ENCODE results near the gene JMJD8. TPM values are rescaled to one million over a fixed set of nuclear protein-coding genes. Genes with fewer than 3 reads are reported as not detected.

Gene JMJD8
- total and polyA plus RNA-seq, 9 of the 15 experiments (the other 6 are each of a cell fraction or from before 2014, with no cell fraction given): 1.2 to 50.6 (median 29.3) TPM

- no peak for TF ChIP-seq NR2F6 (CRISPR knock-in tag; IDR thresholded peaks at IDR 0.05)
- TF ChIP-seq ATF7 (IDR thresholded peaks at IDR 0.05): no peak
- no peak for TF ChIP-seq PYGO2 (tag; IDR thresholded peaks at IDR 0.05)
- TF ChIP-seq HCFC1 (IDR thresholded peaks at IDR 0.05; ENCODE audit: low read depth, low read length): no peak
- TF ChIP-seq FOXP4 (CRISPR knock-in tag; IDR thresholded peaks at IDR 0.05; ENCODE audit: borderline replicate concordance): no peak
- TF ChIP-seq FOXA3 (CRISPR knock-in tag; conservative IDR thresholded peaks at IDR 0.05 in 1 of 2, IDR thresholded peaks at IDR 0.05 in 1 of 2): no peak
- TF ChIP-seq HNRNPL (IDR thresholded peaks at IDR 0.05; ENCODE audit: low read depth, low read length): no peak
- no peak for TF ChIP-seq ASH1L (IDR thresholded peaks at IDR 0.05; ENCODE audit: borderline replicate concordance, low read depth, partially characterized antibody)
- no peak for TF ChIP-seq DPF2 (IDR thresholded peaks at IDR 0.05)
- TF ChIP-seq MCM3 (IDR thresholded peaks at IDR 0.05): no peak
- TF ChIP-seq, protein P1, sequence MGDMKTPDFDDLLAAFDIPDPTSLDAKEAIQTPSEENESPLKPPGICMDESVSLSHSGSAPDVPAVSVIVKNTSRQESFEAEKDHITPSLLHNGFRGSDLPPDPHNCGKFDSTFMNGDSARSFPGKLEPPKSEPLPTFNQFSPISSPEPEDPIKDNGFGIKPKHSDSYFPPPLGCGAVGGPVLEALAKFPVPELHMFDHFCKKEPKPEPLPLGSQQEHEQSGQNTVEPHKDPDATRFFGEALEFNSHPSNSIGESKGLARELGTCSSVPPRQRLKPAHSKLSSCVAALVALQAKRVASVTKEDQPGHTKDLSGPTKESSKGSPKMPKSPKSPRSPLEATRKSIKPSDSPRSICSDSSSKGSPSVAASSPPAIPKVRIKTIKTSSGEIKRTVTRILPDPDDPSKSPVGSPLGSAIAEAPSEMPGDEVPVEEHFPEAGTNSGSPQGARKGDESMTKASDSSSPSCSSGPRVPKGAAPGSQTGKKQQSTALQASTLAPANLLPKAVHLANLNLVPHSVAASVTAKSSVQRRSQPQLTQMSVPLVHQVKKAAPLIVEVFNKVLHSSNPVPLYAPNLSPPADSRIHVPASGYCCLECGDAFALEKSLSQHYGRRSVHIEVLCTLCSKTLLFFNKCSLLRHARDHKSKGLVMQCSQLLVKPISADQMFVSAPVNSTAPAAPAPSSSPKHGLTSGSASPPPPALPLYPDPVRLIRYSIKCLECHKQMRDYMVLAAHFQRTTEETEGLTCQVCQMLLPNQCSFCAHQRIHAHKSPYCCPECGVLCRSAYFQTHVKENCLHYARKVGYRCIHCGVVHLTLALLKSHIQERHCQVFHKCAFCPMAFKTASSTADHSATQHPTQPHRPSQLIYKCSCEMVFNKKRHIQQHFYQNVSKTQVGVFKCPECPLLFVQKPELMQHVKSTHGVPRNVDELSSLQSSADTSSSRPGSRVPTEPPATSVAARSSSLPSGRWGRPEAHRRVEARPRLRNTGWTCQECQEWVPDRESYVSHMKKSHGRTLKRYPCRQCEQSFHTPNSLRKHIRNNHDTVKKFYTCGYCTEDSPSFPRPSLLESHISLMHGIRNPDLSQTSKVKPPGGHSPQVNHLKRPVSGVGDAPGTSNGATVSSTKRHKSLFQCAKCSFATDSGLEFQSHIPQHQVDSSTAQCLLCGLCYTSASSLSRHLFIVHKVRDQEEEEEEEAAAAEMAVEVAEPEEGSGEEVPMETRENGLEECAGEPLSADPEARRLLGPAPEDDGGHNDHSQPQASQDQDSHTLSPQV (IDR thresholded peaks at IDR 0.05): no peak
- no peak for TF ChIP-seq ESRRB (CRISPR knock-in tag; IDR thresholded peaks at IDR 0.05; ENCODE audit: borderline replicate concordance)
- TF ChIP-seq, protein P2, sequence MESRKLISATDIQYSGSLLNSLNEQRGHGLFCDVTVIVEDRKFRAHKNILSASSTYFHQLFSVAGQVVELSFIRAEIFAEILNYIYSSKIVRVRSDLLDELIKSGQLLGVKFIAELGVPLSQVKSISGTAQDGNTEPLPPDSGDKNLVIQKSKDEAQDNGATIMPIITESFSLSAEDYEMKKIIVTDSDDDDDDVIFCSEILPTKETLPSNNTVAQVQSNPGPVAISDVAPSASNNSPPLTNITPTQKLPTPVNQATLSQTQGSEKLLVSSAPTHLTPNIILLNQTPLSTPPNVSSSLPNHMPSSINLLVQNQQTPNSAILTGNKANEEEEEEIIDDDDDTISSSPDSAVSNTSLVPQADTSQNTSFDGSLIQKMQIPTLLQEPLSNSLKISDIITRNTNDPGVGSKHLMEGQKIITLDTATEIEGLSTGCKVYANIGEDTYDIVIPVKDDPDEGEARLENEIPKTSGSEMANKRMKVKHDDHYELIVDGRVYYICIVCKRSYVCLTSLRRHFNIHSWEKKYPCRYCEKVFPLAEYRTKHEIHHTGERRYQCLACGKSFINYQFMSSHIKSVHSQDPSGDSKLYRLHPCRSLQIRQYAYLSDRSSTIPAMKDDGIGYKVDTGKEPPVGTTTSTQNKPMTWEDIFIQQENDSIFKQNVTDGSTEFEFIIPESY (CRISPR knock-in tag; IDR thresholded peaks at IDR 0.05): peak; percentile 99
- no peak for TF ChIP-seq ZNF3 (CRISPR knock-in tag; IDR thresholded peaks at IDR 0.05)
- TF ChIP-seq HDGF (IDR thresholded peaks at IDR 0.05): no peak
- TF ChIP-seq, protein P3, sequence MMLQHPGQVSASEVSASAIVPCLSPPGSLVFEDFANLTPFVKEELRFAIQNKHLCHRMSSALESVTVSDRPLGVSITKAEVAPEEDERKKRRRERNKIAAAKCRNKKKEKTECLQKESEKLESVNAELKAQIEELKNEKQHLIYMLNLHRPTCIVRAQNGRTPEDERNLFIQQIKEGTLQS (IDR thresholded peaks at IDR 0.05): no peak
- TF ChIP-seq, protein P3 (CRISPR knock-in tag; conservative IDR thresholded peaks at IDR 0.05): no peak
- TF ChIP-seq NFE2L1 (tag; IDR thresholded peaks at IDR 0.05; ENCODE audit: borderline replicate concordance, low read depth): no peak
- no peak for TF ChIP-seq KAT2B (IDR thresholded peaks at IDR 0.05; ENCODE audit: low read depth, low read length)
- TF ChIP-seq SETDB1 (IDR thresholded peaks at IDR 0.05; ENCODE audit: low read length): no peak
These were observed 49.5 kb upstream of the JMJD8 start (continued) for GRCh38 chr16:733382-734207.

All from K562 (cell line).